Osteoblast (primary cell): ENCODE data around the gene ENGASE. TPM values are rescaled to one million over a fixed set of nuclear protein-coding genes. Genes with fewer than 3 reads are reported as not detected.

Experiments used
- DNase-seq: peaks from one replicate; pipeline ENCODE4 v3.0.0; 2011; ENCODE audit warnings: low spot score, mixed read lengths; ENCODE audit not compliant: insufficient read length; ENCODE audit errors: missing footprints
- H2AFZ ChIP-seq: 2 replicates; pipeline ENCODE4 v1.6.0; 2011; ENCODE audit warnings: mild to moderate bottlenecking, low read length
- H3K27ac ChIP-seq: 2 replicates; pipeline ENCODE4 v1.5.1; 2011; ENCODE audit warnings: mild to moderate bottlenecking, low read depth, low read length, moderate library complexity
- H3K27me3 ChIP-seq: 2 replicates; pipeline ENCODE4 v1.6.0; 2012; ENCODE audit warnings: mild to moderate bottlenecking, control low read depth, inconsistent platforms, low read length, moderate library complexity; ENCODE audit not compliant: insufficient read depth
- H3K36me3 ChIP-seq: 2 replicates; pipeline ENCODE4 v1.5.1; 2011; ENCODE audit warnings: mild to moderate bottlenecking, low read length, control low read depth, moderate library complexity; ENCODE audit not compliant: insufficient read depth
- H3K4me1 ChIP-seq: 2 replicates; pipeline ENCODE4 v1.5.1; 2011; ENCODE audit warnings: mild to moderate bottlenecking, low read length, control low read depth, moderate library complexity; ENCODE audit not compliant: insufficient read depth
- H3K4me2 ChIP-seq: 2 replicates; pipeline ENCODE4 v1.6.0; 2011; ENCODE audit warnings: mild to moderate bottlenecking, low read length; ENCODE audit not compliant: insufficient read depth
- H3K4me3 ChIP-seq: fragments of 200-600 bp; sonication (generic); 3 replicates; pipeline ENCODE4 v1.5.1; 2012; ENCODE audit warnings: mild to moderate bottlenecking, low read length, inconsistent platforms; ENCODE audit not compliant: insufficient read depth
- H3K79me2 ChIP-seq: 2 replicates; pipeline ENCODE4 v1.6.0; 2012; ENCODE audit warnings: mild to moderate bottlenecking, low read length, control low read depth, inconsistent platforms; ENCODE audit not compliant: insufficient read depth
- H3K9me3 ChIP-seq: 2 replicates; pipeline ENCODE4 v1.5.1; 2011; ENCODE audit warnings: low read depth, low read length, control low read depth
- H4K20me1 ChIP-seq: 2 replicates; pipeline ENCODE4 v1.6.0; 2012; ENCODE audit warnings: mild to moderate bottlenecking, low read length, control low read depth; ENCODE audit not compliant: insufficient read depth
- CTCF ChIP-seq: IDR thresholded peaks from 2 replicates; pipeline ENCODE4 v1.5.1; 2011; ENCODE audit warnings: mild to moderate bottlenecking, low read depth, low read length, moderate library complexity; ENCODE audit errors: extremely low read depth
- total RNA-seq: library from RNA; depleted of rRNA; stranded (reverse); fragments of >200 nt; gene quantifications from 2 replicates; pipeline ENCODE4 v1.2.3, GENCODE V29; 2012

Gene ENGASE
- total RNA-seq, 1 donor: 14.5 TPM

- peaks cover under 1% of the 10 kb centered on the region for H4K20me1 ChIP-seq
- DNase-seq: peak; percentile 55
- H3K79me2 ChIP-seq: no peaks in the 10 kb centered on the region
- H3K27ac ChIP-seq: no peak overlapping the region
- peaks cover 6% of the 10 kb centered on the region for H3K36me3 ChIP-seq
- H3K9me3 ChIP-seq: no peaks in the 10 kb centered on the region
- peaks cover 6% of the 10 kb centered on the region for H3K4me1 ChIP-seq
- no peak overlapping the region for H3K4me3 ChIP-seq
- H3K4me2 ChIP-seq: no peak overlapping the region
- no peak for TF ChIP-seq CTCF
- no peaks in the 10 kb centered on the region for H3K27me3 ChIP-seq
- H2AFZ ChIP-seq: no peak overlapping the region
Observed at GRCh38 chr17:79077587-79077986, 3.0 kb downstream of the ENGASE start.

GRCh38 chr17:79078476-79079190 lies 4.0 kb downstream of the ENGASE start:
- H3K4me3 ChIP-seq: no peak overlapping the region
- DNase-seq: peak; percentile 69
- no peak overlapping the region for H3K4me2 ChIP-seq

GRCh38 chr17:79079421-79080200 lies 5.0 kb downstream of the ENGASE start:
- no peak overlapping the region for H3K4me3 ChIP-seq
- no peak overlapping the region for H3K4me2 ChIP-seq
- H3K79me2 ChIP-seq: no peaks in the 10 kb centered on the region
- H3K27ac ChIP-seq: no peak overlapping the region
- peak; percentile 76 for DNase-seq
- H2AFZ ChIP-seq: no peak overlapping the region
- peaks cover 10% of the 10 kb centered on the region for H4K20me1 ChIP-seq
- peaks cover 6% of the 10 kb centered on the region for H3K4me1 ChIP-seq
- H3K27me3 ChIP-seq: no peaks in the 10 kb centered on the region
- no peaks in the 10 kb centered on the region for H3K9me3 ChIP-seq
- peaks cover 11% of the 10 kb centered on the region for H3K36me3 ChIP-seq
- no peak for TF ChIP-seq CTCF

More at GRCh38 chr17:79078476-79079190, 4.0 kb downstream of the ENGASE start:
- peaks cover 6% of the 10 kb centered on the region for H3K4me1 ChIP-seq
- H3K36me3 ChIP-seq: peaks cover 7% of the 10 kb centered on the region
- no peak overlapping the region for H2AFZ ChIP-seq
- H3K9me3 ChIP-seq: no peaks in the 10 kb centered on the region
- no peak for TF ChIP-seq CTCF
- no peaks in the 10 kb centered on the region for H3K79me2 ChIP-seq
- H3K27me3 ChIP-seq: no peaks in the 10 kb centered on the region
- H3K27ac ChIP-seq: no peak overlapping the region
- peaks cover 10% of the 10 kb centered on the region for H4K20me1 ChIP-seq

- no peak for TF ChIP-seq CTCF
- Histone ChIP-seq H4K20me1 (peaks cover 10% of the 10 kb centered on the region), H3K9me3 (no peaks in the 10 kb centered on the region)
Observed at GRCh38 chr17:79080349-79080748, 5.7 kb downstream of the ENGASE start.

More at GRCh38 chr17:79080349-79080748, 5.7 kb downstream of the ENGASE start:
- H2AFZ ChIP-seq: no peak overlapping the region
- H3K27ac ChIP-seq: no peak overlapping the region
- no peaks in the 10 kb centered on the region for H3K79me2 ChIP-seq
- H3K4me3 ChIP-seq: no peak overlapping the region
- peaks cover 11% of the 10 kb centered on the region for H3K36me3 ChIP-seq
- no peaks in the 10 kb centered on the region for H3K27me3 ChIP-seq
- peaks cover 4% of the 10 kb centered on the region for H3K4me1 ChIP-seq
- H3K4me2 ChIP-seq: no peak overlapping the region
- peak; percentile 69 for DNase-seq
